Right lung (tissue), 5 donors: Measurements from ENCODE around the gene PSMD13. TPM values are rescaled to one million over a fixed set of nuclear protein-coding genes. Genes with fewer than 3 reads are reported as not detected.

Experiments
- DNase-seq, 2 donors: peaks; one replicate each; pipeline ENCODE4 v3.0.0-alpha.2; 2013
- polyA plus RNA-seq, 5 donors: library from polyadenylated mRNA; unstranded; fragments of 120-200 nt; gene quantifications; one replicate each; pipeline versions ENCODE4 v1.2.1 to v1.2.3, GENCODE V29; 2013; ENCODE audit warnings: inconsistent platforms in 1 of 5, low replicate concordance in 1 of 5; ENCODE audit not compliant: insufficient read length in 5 of 5, insufficient read depth in 1 of 5

Gene PSMD13
- polyA plus RNA-seq, 5 donors = 131 to 161 (median 153) TPM

DNA sequence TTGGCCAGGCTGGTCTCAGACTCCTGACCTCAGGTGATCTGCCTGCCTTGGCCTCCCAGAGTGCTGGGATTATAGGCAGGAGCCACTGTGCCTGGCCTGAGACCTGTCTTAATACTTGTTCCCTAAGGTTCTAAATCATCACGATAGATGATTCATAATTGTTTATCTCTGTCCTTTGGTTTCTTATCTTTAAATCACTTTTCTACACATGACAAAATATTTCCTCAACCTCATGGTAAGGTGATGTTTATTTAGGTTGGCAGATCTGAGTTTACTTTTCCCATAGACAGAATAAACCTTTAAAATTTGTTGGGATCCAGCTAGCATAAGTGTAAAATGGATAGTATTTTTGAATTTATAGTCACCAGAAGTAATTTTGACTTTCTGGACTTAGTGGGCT lies 3.5 kb downstream of the PSMD13 start:
- no peak for DNase-seq

DNA sequence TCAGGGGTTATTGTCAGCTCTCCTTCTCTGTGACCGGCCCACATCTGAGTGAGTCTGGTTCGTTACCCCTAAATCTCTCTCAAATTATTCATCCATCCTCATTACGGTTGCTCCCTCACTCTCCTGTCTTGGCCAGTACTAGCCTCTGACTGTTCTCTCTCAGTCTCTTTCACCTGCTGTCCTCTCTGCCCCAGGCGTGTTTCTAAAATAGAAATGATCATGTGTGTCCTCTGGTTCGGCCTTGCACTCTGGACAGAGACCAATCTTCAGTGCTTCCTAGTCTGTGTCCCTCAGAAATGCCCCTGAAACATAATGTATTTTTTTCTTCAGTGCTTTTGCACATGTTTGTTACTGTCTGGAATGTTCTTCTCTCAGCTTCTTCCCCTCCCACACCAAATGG lies 4.9 kb downstream of the PSMD13 start:
- DNase-seq = no peak

DNA sequence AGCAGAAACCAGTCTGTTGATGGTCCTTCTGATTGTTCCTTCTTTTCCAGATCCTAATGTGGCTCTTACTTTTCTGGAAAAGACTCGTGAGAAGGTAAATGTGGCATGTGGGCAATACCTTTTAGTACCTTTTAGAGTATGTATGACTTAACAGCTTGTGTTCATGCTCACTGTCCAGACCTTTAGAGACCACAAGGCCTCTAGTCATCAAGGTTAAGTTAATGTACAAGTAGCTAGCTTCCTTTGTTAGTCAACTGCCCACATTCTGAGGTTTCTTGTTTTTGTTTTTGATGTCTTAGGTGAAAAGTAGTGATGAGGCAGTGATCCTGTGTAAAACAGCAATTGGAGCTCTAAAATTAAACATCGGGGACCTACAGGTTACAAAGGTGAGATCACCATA lies 7.6 kb downstream of the PSMD13 start:
- DNase-seq = no peak

DNA sequence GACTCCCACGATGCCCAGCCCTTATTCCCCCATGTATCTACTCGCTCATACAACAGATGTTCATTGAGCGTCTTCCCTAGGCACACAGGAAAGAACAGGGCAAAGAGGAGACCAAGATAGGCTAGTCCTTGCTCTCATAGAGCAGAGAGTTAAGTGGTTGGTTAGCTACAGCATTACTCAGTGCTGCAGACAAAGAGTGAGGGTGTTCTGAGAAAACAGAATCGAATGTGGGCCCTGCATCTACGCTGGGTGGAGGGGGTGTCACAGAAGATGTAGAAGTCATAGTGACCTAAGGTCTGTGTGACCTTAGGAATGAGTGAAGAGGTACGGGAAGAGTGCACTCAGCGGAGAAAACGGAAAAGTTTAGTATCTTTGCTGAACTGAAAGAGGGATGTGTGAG lies 12.3 kb downstream of the PSMD13 start:
- no peak for DNase-seq

DNA sequence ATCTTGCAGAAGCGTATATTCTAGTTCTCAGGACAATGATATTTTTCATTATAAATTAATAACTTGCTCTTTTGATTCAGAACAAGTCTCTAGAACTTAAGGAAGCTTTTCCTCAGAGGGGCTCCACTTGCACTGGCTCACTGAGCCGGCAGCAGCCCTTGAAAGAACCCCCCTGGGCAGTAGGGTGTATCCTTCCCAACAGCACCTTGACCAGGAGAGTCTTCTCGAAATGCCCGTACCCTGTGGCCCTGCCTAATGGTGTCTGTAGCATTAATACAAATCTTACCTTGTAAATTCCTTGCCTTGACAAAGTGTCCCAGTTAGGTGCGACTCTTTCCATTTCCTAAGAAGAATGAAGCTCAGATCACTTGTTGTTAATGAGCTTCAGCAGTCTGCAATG lies 13.5 kb downstream of the PSMD13 start:
- no peak for DNase-seq

DNA sequence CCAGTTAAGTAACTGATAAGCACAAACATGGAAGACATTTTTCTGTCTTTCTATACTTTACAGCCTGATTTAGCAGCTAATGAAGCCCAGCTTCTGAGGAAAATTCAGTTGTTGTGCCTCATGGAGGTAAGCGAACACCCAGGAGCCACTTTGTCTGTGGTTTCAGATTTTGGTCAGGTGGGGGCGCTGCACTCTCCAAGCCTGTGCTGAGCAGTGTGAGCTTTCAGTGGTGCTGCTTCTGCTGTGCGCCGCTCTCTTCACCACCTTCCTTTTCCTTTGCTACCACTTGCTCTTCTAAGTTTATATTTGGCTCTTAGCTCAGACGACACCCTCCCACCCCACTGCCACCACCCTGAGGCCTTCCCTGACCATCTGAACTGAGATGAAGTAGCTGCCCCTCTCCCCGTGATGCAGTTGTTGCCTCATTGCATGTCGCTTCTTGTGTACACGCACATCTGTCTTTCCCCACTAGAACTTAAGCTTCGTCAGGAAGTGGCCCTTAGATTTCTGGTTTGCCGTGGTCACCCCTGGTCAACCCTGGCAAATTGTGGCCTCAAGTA lies 14.0 kb downstream of the PSMD13 start:
- no peak for DNase-seq

DNA sequence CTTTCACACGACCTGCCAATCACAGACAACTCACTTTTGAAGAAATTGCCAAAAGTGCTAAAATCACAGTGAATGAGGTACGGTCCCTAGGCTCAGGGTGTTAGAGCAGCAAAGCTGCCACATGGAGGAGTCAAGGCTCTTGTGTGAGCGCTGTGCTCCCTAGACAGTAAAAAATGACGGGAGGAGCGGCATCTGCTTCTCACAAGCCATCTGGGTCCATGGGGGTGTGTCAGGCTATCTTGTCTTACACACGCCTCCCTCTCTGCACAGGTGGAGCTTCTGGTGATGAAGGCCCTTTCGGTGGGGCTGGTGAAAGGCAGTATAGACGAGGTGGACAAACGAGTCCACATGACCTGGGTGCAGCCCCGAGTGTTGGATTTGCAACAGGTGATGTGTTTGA lies 14.8 kb downstream of the PSMD13 start:
- no peak for DNase-seq

DNA sequence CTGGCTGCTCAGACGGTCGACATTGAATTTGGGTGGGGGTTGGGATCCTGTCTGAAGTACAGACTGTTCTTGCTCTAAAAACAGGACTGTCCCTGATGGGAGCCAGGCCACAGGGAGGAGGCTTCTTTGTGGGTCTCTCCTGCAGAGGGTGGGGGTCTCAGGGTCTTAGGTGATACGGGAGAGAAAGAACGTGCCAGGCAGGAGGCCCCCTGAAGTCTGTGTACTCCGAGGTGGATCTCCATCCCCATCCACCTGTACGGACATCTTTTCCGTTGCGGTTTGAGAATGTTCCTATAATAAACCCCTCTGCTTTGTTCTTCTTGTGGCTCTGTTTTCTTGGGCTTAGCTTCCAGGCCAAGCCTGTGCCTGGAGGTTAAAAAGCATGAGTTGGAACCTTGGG lies 15.9 kb downstream of the PSMD13 start:
- DNase-seq = no peak

DNA sequence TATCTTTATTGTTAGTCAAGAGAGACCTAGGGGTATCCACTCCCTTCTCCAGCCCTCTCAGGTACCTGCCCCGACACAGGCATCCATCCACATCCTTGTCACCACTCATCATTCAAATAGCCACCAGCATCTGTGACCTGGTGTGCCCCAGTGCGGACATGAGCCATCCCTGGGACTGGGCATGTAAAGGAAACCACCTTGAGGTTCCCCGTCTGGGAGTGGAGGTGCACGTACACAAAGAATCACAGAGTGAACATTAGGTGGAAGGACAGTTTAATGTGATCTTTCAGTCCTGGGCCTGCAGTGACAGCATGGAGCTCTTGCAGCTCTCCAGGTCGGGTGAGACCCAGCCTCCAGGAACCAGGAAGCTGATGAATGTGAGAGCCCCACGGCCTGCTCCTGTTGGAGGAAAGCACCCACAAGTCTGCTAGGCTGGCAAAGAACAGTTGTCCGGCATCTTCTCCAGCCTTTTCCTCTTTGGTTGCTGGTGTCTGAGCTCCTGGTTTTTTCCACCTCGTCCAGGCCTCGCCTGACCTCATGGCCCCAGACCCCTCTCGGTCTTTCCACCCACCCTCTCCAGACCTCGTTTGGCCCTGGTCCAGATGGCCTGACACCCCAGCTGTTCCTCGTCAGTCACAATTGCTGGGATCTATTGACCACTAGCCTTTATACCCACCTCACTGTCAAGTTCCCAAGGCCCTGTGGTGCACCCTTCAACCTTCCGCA lies 16.5 kb downstream of the PSMD13 start:
- no peak for DNase-seq

DNA sequence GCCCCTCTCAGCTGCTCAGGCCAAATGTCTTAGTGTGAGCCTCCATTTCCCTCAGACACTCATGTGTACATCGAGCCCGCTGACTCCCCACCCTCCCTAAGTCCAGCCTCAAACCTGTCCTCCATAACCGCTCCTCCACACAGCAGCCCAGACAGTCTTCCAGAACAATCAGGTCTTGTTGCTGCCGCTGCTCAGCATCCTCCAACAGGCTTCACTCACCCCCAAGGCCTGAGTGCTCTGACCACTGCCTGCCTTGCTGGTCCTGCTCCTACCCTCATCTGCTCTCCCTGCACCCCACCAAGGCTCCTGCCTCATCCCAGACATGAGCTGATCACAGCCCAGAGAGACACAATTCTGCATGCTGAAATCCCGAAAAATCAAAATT lies 17.1 kb downstream of the PSMD13 start:
- no peak for DNase-seq

DNA sequence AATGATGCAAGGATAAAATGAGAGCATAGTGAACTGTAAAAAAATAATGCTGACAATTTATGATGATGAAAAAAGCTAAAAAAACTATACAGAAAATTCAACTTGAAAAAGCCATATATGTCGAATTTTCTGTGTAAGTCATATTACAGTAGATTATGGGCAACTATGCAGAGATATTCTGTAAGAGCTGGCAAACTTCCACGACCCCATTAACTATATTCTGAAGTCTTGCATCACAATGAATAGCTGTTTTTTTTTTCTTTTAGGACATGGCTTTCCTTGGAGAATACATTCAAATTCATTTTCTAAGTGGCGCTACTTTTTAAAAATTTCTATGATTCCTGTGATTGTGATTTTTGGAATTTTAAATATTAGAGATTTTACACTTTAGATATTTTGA lies 18.4 kb downstream of the PSMD13 start:
- DNase-seq = peak; percentile 76 to 82

DNA sequence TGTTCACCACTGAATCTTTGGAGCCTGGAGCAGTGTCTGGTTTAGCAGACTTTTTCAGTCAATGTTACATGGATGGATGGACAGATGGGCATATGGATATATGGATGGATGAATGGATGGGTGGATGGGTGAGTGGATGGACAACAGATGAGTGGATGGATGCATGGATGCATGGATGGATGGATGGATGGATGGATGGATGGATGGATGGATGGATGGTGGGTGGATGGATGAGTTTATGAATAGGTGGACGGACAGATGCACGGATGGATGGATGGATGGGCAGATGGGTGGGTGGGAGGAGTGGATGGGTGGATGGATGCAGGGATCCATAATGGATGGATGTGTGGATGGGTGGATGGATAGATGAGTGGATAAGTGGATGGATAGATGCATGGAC lies 19.0 kb downstream of the PSMD13 start:
- DNase-seq = no peak

DNA sequence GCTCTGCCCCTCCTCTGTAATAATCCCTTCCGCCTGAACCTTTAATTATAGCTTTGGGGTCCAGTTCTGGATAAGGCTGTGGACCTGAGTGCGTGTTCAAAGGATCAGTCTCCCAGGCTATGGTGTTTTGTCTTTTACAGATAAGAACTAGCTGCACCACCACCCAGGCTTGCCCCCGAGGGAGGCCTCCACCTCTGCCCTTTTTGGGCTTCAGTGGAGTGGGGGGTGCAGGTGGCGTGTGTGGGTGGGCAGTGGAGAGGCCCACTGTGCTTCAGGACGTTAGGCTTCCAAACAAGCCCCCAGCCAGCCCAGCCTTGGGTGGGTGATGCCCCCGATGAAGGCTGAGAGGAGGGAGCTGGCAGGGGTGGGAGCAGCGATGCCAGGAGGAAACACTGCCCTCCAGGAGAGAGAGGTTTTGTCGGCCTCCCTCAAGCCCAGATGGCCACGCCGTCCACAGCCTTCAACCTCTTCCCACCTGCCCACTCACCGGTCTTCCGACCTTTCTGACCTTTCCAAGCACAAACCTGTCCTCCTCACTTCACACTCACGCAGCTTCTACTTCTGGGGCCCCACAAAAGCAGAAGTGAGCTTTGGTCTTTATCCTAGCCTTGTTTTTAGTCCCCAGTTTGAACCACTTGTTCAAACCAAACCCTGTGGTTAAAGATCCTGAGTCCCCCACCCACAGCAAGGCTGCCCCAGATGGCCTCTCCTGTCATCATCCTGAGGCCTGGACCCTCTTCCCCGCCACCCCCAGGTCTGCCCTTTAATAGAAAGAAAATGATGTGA lies 20.4 kb downstream of the PSMD13 start:
- no peak for DNase-seq

DNA sequence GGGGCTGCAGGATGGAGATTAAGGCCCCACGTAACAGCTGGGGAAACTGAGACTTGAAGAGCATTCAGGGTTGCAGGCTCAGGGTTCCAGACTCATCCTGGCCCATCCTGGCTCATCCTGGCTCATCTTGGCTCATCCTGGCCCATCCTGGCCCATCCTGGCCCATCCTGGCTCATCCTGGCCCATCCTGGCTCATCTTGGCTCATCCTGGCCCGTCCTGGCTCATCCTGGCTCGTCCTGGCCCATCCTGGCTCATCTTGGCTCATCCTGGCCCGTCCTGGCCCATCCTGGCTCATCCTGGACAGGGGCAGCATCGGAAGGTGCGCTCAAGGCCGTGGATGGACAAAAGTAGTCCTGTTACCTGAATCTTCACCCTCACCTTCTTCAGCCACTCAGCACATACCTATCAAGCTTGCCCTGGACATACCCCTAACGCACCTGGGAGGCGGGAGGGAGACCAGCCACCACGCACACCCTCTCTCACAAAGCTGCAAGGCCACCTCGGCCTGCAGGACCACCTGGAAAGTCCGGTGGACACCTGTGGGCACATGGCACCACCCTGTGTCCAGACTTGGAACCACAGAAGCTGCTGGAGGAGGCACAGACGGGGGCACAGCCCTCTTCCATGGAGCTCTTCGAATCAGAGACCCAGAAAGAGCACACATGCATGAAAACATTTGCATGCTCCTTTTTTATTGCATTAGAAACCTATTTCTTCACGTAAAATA lies 21.2 kb downstream of the PSMD13 start:
- no peak for DNase-seq

DNA sequence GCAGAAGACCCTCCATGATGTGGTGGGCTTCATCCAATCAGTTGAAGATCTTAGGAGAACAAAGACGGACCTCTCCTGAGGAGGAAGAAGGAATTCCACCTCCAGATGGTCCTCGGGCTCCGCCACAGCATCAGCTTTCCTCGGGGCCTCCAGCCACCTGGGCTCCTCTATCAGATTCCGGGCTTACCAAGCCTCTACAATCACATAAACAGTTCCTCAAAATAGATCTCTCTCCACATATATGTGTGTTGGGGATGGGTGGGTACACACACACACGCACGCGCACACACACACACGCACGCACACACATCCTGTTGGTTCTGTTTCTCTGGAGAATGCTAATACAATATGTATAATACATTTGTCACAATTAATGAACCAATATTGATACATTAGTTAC lies 22.6 kb downstream of the PSMD13 start:
- DNase-seq = no peak

DNA sequence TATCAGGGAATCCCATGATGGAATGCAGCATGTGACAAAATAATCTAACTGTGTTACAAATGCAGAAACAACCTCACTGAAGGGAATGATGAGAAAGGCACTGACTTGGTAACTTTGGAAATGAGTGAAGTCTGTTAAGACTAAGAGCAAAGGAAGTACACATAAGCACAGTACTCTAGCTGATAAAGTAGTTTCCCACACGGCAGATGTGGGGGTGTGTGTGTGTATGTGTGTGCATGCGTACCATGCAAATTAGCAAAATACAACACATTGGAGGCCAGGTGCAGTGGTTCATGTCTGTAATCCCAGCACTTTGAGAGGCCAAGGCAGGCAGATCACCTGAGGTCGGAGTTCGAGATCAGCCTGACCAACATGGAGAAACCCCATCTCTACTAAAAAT lies 24.8 kb downstream of the PSMD13 start:
- DNase-seq = no peak

DNA sequence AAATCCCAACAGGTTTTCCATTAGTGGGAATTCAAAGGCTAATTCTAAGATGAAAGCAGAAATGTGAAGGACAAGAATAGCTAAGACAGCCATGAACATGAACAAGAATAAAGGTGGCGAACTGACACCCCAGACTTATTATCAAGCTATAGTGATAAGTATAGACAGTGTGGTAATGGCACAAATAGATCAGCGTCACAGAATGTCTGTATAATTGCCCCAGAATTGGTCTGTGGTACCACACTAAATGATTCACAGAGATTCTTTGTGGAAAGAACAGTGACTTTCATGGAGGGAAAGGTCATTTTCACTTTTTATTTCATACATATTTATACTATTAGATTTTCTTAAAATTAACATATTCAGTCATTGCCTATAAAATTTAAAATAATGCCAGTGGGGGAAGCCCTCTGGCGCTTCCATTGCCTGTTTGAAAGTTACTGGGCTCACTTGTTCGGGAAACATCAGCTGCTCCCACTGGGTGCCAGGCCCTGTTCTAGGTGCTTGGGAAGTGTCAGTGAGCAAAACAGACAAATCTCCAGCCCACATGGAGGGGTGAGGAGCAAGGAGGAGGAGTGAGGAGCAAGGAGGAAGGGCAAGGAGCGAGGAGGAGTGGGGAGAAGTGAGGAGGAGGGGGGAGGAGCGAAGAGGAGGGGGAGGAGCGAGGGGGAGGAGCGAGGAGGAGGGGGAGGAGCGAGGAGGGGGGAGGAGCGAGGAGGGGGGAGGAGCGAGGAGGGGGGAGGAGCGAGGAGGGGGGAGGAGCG lies 30.1 kb downstream of the PSMD13 start:
- no peak for DNase-seq

DNA sequence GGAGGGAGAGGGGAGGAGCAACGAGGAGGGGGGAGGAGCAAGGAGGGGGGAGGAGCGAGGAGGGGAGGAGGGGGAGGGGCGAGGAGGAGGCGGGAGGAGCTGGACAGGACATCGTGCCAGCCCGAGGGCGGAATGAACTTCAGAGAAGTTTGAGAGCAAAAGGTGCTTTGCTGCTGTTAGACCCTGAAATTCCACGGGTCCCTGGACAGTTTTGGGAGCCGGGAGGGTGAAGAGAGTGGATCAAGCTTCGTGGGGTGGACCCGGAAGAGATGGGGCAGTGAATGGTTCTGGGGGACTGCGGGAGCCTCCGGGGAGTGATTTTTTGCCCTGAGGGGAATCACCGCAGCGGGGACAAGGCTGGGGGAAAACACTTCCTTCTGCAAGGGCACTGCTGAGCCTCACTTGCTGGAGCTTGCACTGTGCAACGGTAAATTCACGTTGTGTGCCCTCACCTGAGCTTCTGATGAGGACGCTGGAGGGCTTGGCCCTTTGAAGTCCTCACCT lies 30.8 kb downstream of the PSMD13 start:
- DNase-seq = no peak

DNA sequence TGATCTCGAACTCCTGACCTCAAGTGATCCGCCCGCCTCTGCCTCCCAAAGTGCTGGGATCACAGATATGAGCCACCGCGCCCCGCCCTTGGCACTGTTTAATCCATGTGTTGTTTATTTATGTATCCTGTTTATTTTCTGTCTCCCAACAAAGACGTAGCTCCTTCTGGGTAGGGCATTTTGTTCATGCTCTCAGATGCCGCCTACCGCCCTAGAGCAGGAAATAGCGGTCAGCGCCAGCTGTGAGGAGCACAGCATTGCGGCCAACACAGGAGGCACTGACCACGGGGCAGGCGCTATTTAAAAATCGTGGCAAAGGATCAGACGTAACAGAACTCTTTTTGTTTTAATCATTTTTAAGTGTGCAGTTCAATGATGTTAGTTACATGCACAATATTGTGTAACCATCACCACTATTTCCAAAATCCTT lies 32.0 kb downstream of the PSMD13 start:
- peak in 1 of 2 donors; percentile 65 for DNase-seq

DNA sequence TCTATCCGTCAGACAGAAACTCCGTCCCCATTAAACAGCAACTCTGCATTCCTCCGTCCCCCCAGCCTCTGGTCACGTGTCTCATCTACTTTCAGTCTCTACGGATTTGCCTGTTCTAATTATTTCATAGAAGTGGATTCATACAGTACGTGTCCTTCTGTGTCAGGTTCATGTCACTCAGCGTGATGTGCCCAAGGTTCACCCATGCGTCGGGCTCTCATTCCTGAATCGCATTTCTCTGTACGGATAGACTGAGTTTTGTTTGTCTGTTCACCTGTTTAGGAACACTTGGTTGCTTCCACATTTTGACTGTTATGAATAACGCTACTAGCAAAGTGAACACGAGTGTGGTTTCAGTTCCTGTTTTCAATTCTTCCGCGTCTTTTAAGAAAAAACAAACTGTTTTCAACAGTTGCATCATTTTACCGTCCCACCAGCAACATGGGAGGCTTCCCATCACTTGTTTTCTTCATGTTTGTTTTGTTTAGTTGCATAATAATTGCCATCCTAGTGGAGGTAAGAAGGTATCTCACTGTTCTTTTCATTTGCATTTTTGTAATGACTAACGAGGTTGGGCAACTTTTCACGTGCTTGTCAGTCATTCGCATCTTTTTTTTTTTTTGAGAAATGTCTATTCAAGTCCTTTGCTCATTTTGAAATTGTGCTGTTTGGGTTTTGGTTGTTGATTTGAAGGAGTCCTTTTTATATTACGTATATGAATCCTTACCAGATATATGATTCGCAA lies 32.5 kb downstream of the PSMD13 start:
- no peak for DNase-seq
